DND-41 (cell line): ENCODE data around the gene ANKHD1.

Experiments used
- EZH2 ChIP-seq: IDR thresholded peaks from 3 replicates; pipeline ENCODE4 v1.6.1; 2012; ENCODE audit warnings: borderline replicate concordance, low read depth, mild to moderate bottlenecking, moderate library complexity, low read length, inconsistent platforms; ENCODE audit not compliant: severe bottlenecking
- TF ChIP-seq, protein P1 (sequence below): IDR thresholded peaks from 2 replicates; pipeline ENCODE4 v1.5.1; 2012; ENCODE audit warnings: borderline replicate concordance, low read length, moderate library complexity, mild to moderate bottlenecking; ENCODE audit not compliant: poor library complexity, severe bottlenecking; ENCODE audit errors: extremely low read depth

DNA sequence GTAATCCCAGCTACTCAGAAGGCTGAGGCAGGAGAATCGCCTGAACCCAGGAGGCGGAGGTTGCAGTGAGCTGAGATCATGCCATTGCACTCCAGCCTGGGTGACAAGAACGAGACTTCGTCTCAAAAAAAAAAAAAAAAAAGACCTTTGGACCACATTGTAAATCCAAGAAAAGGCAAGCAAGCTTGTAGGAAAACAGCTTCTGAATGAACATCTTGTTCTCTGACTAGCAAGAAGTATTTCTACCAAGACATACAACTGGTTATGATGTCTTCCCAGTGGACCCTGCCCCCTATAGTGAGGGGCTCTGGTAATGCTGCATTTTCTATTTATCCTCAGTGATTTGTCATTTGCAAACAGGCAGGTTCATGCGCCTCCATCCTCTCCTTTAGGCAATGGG, 141.3 kb downstream of the ANKHD1 start:
- TF ChIP-seq, protein P1, sequence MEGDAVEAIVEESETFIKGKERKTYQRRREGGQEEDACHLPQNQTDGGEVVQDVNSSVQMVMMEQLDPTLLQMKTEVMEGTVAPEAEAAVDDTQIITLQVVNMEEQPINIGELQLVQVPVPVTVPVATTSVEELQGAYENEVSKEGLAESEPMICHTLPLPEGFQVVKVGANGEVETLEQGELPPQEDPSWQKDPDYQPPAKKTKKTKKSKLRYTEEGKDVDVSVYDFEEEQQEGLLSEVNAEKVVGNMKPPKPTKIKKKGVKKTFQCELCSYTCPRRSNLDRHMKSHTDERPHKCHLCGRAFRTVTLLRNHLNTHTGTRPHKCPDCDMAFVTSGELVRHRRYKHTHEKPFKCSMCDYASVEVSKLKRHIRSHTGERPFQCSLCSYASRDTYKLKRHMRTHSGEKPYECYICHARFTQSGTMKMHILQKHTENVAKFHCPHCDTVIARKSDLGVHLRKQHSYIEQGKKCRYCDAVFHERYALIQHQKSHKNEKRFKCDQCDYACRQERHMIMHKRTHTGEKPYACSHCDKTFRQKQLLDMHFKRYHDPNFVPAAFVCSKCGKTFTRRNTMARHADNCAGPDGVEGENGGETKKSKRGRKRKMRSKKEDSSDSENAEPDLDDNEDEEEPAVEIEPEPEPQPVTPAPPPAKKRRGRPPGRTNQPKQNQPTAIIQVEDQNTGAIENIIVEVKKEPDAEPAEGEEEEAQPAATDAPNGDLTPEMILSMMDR = no peak
- no peak for TF ChIP-seq EZH2
